NOMO-1 treated with dmso at 0.1 percent for 144 hours (cell line): Measurements from ENCODE around the gene TRPC4AP.

ENCODE experiments used
- DNase-seq: peaks from one replicate; lab custom pipeline; 2025; ENCODE audit not compliant: unreplicated experiment; lab: John Stamatoyannopoulos, UW

TRPC4AP gene

GRCh38 chr20:34970846-34971560 is 121.6 kb downstream of the TRPC4AP start:
- DNase-seq: no peak

GRCh38 chr20:34970193-34970840 is 122.3 kb downstream of the TRPC4AP start:
- DNase-seq: no peak

GRCh38 chr20:34968042-34968775 is 124.4 kb downstream of the TRPC4AP start:
- no peak for DNase-seq

- DNase-seq: no peak
Measured at GRCh38 chr20:34967421-34967820, 125.2 kb downstream of the TRPC4AP start.

GRCh38 chr20:34965051-34965450 is 127.6 kb downstream of the TRPC4AP start:
- DNase-seq: no peak

GRCh38 chr20:34964486-34964885 is 128.1 kb downstream of the TRPC4AP start:
- DNase-seq: no peak

GRCh38 chr20:34956751-34957472 is 135.7 kb downstream of the TRPC4AP start:
- no peak for DNase-seq

- DNase-seq: no peak
Measured at GRCh38 chr20:34956041-34956458, 136.6 kb downstream of the TRPC4AP start.

GRCh38 chr20:34955231-34956040 is 137.2 kb downstream of the TRPC4AP start, which contains the start of the genes GSS and MYH7B:
TSS of gene GSS (minus strand) at chr20:34955806. CDS start at chr20:34951852, 3,954 bp downstream.
TSS of gene MYH7B (plus strand) at chr20:34955868. CDS start at chr20:34978006, 22,138 bp downstream.
- peak; percentile 92 for DNase-seq

- DNase-seq: no peak
Measured at GRCh38 chr20:34954904-34955230, 137.7 kb downstream of the TRPC4AP start.

GRCh38 chr20:34953960-34954359 is 138.6 kb downstream of the TRPC4AP start:
- no peak for DNase-seq

GRCh38 chr20:34952671-34953070 is 139.9 kb downstream of the TRPC4AP start:
- DNase-seq: no peak
